GM12872 (cell line): ENCODE data around the gene WNT5B.

Source experiments
- TF ChIP-seq, protein P1 (sequence below): IDR thresholded peaks from 3 replicates; pipeline ENCODE4 v1.5.1; 2011; ENCODE audit warnings: low read depth, mild to moderate bottlenecking, low read length, moderate library complexity; ENCODE audit not compliant: insufficient read depth

WNT5B gene

GRCh38 chr12:1642513-1642912, 13.5 kb downstream of the WNT5B start:
- TF ChIP-seq, protein P1, sequence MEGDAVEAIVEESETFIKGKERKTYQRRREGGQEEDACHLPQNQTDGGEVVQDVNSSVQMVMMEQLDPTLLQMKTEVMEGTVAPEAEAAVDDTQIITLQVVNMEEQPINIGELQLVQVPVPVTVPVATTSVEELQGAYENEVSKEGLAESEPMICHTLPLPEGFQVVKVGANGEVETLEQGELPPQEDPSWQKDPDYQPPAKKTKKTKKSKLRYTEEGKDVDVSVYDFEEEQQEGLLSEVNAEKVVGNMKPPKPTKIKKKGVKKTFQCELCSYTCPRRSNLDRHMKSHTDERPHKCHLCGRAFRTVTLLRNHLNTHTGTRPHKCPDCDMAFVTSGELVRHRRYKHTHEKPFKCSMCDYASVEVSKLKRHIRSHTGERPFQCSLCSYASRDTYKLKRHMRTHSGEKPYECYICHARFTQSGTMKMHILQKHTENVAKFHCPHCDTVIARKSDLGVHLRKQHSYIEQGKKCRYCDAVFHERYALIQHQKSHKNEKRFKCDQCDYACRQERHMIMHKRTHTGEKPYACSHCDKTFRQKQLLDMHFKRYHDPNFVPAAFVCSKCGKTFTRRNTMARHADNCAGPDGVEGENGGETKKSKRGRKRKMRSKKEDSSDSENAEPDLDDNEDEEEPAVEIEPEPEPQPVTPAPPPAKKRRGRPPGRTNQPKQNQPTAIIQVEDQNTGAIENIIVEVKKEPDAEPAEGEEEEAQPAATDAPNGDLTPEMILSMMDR = no peak

GRCh38 chr12:1643043-1643442, 14.0 kb downstream of the WNT5B start:
- TF ChIP-seq, protein P1 = no peak

DNA sequence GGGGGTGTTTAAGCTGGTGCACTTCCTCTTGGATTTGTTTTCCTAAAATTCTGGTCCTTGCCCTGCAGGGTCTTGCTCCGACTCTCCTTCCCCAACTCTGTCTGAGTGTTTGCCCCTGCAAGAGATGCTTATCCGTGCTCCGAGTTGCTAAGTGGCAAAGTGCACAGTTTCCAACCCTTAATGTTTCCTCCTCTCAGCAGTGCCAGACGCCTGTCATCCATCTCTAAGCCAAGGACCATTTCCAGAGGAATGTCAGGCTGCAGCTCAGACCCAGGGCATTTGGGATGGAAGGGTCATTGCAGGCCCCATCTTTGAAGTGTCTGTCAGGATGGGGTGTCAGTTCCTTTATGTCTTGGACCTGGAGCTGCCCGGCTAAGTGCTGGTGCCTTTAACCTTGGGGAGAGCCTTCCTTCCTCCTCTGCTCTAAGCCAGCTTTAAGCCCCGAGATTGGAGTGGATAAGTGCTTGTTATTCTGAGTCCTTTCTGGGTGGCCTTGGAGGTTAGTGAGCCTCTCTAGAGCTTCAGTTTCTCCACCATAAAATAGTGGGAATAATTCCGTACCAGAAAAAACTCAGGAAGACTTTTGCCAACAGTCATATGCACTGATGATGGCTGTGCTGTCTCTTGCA, 15.0 kb downstream of the WNT5B start:
- TF ChIP-seq, protein P1 = no peak

DNA sequence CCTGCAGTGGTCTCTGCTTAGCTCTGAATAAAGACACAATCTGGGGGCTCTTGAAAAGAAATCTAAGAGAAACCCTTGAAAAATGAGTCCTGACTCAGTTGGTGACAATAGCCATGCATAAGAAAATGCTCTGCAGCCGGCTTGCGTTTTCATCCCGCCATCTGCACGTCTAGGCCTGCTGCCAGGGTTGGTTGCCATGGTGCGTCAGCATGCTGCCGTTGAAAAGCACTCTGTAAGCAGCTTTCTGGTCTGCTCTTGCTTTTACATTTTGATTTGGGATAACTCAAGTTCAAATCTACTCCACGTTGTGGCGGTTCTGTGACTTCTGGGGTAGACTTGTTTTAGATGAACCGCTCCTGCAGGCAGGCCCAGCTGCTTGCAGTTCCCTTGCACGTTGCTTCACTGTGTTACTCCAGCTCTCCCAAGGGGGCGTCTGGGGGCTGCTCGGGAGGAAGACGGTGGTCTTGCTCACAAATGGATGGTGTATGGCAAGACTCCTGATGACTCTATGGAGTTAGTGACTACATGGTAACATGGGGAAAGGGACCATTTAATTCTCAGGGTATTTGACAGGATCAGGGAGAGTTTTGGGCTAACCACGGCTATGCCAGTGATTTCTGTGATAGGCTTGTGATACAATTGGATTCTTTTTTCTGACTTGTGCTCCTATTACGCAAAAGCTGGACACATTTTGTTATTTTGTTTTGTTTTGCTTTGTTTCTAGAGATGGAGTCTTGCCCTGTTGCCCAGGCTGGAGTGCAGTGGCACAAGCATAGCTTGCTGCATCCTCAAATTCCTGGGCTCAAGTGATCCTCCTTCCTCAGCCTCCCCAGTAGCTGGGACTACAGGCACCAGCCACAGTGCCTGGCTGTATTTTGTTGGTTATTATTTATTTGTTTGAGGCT, 15.8 kb downstream of the WNT5B start:
- TF ChIP-seq, protein P1 = no peak

- TF ChIP-seq, protein P1 = no peak
These were observed 16.8 kb downstream of the WNT5B start for GRCh38 chr12:1645819-1646218.

DNA sequence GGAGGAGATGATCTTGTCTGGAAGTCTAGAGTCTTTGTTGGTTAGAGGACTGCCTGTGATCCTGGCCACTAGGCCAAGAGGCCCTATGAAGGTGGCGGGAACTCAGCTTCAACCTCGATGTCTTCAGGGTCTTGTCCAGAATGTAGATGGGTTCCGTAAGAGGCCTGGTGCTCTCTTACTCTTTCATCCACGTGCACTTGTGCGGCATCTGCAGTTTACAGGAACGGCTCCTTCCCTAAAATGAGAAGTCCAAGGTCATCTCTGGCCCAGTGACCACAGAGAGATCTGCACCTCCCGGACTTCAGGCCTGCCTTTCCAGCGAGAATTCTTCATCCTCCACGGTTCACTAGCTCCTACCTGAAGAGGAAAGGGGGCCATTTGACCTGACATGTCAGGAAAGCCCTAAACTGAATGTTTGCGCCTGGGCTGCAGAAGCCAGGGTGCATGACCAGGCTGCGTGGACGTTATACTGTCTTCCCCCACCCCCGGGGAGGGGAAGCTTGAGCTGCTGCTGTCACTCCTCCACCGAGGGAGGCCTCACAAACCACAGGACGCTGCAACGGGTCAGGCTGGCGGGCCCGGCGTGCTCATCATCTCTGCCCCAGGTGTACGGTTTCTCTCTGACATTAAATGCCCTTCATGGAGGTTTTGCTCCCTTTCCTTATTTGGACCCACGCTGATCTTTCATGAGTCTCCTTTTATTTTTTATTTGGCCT, 17.7 kb downstream of the WNT5B start:
- TF ChIP-seq, protein P1 = no peak

DNA sequence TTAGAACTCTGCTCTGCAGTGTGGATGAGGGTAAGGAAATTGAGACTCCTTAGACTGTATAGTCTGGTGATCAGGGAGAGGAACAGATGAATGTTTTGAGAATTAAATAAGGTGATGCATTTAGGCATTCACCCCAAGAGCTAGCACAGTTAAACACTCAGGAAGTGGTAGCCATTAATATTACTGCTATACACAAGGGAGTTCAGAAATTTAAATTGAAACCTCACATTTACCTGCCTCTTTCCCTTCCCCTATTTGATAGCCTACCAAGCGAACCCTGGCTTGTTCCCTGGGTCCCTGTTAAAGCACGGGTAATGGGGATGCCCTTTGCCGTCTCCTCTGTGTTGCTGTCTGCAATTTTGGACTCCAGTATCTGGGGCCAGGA, 18.2 kb downstream of the WNT5B start:
- TF ChIP-seq, protein P1 = no peak
